HK-2 (cell line): ENCODE measurements around the gene DDX6.
A peak's percentile ranks its signal among the peaks of the same experiment; 100 is the strongest.
"Not testable (repeated sequence)": the region's sequence is repeated elsewhere in the genome, so short reads cannot be mapped to it uniquely, and the experiment has no call there.

Source experiments
- DNase-seq: peaks from one replicate; pipeline ENCODE4 v3.0.0-alpha.2; 2018; ENCODE audit not compliant: unreplicated experiment

The DDX6 gene

GRCh38 chr11:118791111-118791960 is at the start of gene DDX6:
DDX6 (minus strand) TSS chr11:118791164; CDS start chr11:118786251, 4,913 bp downstream.
- DNase-seq = peak; percentile 84

GRCh38 chr11:118838905-118839553 is 48.1 kb upstream of the DDX6 start:
- DNase-seq = no peak

- no peak for DNase-seq
Measured at GRCh38 chr11:118837868-118838267, 46.9 kb upstream of the DDX6 start.

GRCh38 chr11:118834427-118835028 is 43.6 kb upstream of the DDX6 start:
- DNase-seq = no peak

GRCh38 chr11:118827118-118827517 is 36.2 kb upstream of the DDX6 start:
- DNase-seq = no peak

- not testable (repeated sequence) for DNase-seq
Measured at GRCh38 chr11:118822936-118823510, 32.1 kb upstream of the DDX6 start.

- no peak for DNase-seq
Measured at GRCh38 chr11:118820412-118821357, 29.7 kb upstream of the DDX6 start.

- not testable (repeated sequence) for DNase-seq
Measured at GRCh38 chr11:118820025-118820379, 29.0 kb upstream of the DDX6 start.

- DNase-seq = no peak
Measured at GRCh38 chr11:118819334-118820024, 28.5 kb upstream of the DDX6 start.

- DNase-seq = no peak
Measured at GRCh38 chr11:118818130-118818529, 27.2 kb upstream of the DDX6 start.

- DNase-seq = no peak
Measured at GRCh38 chr11:118813551-118813950, 22.6 kb upstream of the DDX6 start.

GRCh38 chr11:118812485-118812884 is 21.5 kb upstream of the DDX6 start:
- no peak for DNase-seq

GRCh38 chr11:118807800-118808778 is 17.1 kb upstream of the DDX6 start:
- no peak for DNase-seq

GRCh38 chr11:118806400-118806799 is 15.4 kb upstream of the DDX6 start:
- DNase-seq = no peak

- no peak for DNase-seq
Measured at GRCh38 chr11:118804094-118804493, 13.1 kb upstream of the DDX6 start.

- no peak for DNase-seq
Measured at GRCh38 chr11:118799372-118799771, 8.4 kb upstream of the DDX6 start.

GRCh38 chr11:118797510-118797909 is 6.5 kb upstream of the DDX6 start:
- DNase-seq = no peak

- DNase-seq = peak; percentile 68
Measured at GRCh38 chr11:118792570-118793124, 1.7 kb upstream of the DDX6 start.

GRCh38 chr11:118791961-118792569 is 1.1 kb upstream of the DDX6 start:
- peak; percentile 34 for DNase-seq
